ENCODE results near the gene CASS4. TPM values are rescaled to one million over a fixed set of nuclear protein-coding genes. Genes with fewer than 3 reads are reported as not detected.

Gene CASS4
- total RNA-seq, 1 experiment from 2014 or later: 0.17 TPM

- Histone ChIP-seq H3K9ac (ENCODE audit: low read length) (no peak overlapping the region), H3K79me2 (ENCODE audit: insufficient read depth, low read length) (peaks cover 22% of the 10 kb centered on the region; the same call in 1 of the 2 replicates), H3K4me3 (replicated peaks in 1 of 2; ENCODE audit: low read depth in 1 of 2, low read length in 2 of 2) (no peak overlapping the region), H2AFZ (ENCODE audit: low read depth, low read length, poor library complexity, severe bottlenecking) (no peak overlapping the region), H4K20me1 (ENCODE audit: insufficient read depth) (no peaks in the 10 kb centered on the region), H3K9me3 (ENCODE audit: control insufficient read depth in 1 of 2, insufficient read depth in 1 of 2, low read depth in 1 of 2, low read length in 2 of 2) (no peaks in the 10 kb centered on the region), H3K27ac (ENCODE audit: low read depth, low read length) (no peak overlapping the region), H3K4me1 (ENCODE audit: control insufficient read depth in 1 of 2, insufficient read depth in 2 of 2, low read length in 2 of 2) (no peaks in the 10 kb centered on the region), H3K4me2 (ENCODE audit: low read length) (no peak overlapping the region), H3K9me2 (ENCODE audit: insufficient read depth) (no peaks in the 10 kb centered on the region), H3K27me3 (ENCODE audit: insufficient read depth, low read length) (no peaks in the 10 kb centered on the region), H3K36me3 (ENCODE audit: control insufficient read depth in 1 of 2, insufficient read depth in 2 of 2, low read length in 2 of 2) (peaks cover 13 to 28% of the 10 kb centered on the region in 2 experiments; a peak in 3 of 4 replicates)
- POLR2A ChIA-PET: no interaction called here
- CTCF ChIA-PET: no interaction called here
- no peak for ATAC-seq
- RAD21 ChIA-PET (ENCODE audit: low non-redundant PET in 1 of 2, low total read pairs in 2 of 2, uncharacterized antibody in 2 of 2, unreplicated experiment in 2 of 2): no interaction called here
- intact Hi-C loops (cut with micrococcal nuclease): no loop called here
- TF ChIP-seq FOSL1 (IDR thresholded peaks at IDR 0.05; ENCODE audit: low read depth) (no peak), MAX (IDR thresholded peaks at IDR 0.05) (no peak), EZH2 (IDR thresholded peaks at IDR 0.05) (no peak), EZH2phosphoT487 (IDR thresholded peaks at IDR 0.05; ENCODE audit: borderline replicate concordance) (no peak), YY1 (IDR thresholded peaks at IDR 0.05; ENCODE audit: extremely low read depth, insufficient replicate concordance, low read depth, low read length) (no peak), JUND (IDR thresholded peaks at IDR 0.05) (no peak), CBX3 (IDR thresholded peaks at IDR 0.05; ENCODE audit: low read depth) (no peak), CEBPB (IDR thresholded peaks at IDR 0.05; ENCODE audit: low read depth) (no peak), ZNF274 (IDR thresholded peaks at IDR 0.05; ENCODE audit: low read depth, low read length) (no peak), SIN3A (IDR thresholded peaks at IDR 0.05; ENCODE audit: low read depth) (no peak)
- no peak for DNase-seq (ENCODE audit: low read depth, low spot score)
- BruUV-seq (replicated peaks): no TSS peak
Observed at GRCh38 chr20:56487216-56487615, 75.2 kb downstream of the CASS4 start.

GRCh38 chr20:56488566-56488965 is 76.5 kb downstream of the CASS4 start:
- ChIA-PET RAD21 (ENCODE audit: low non-redundant PET in 1 of 2, low total read pairs in 2 of 2, uncharacterized antibody in 2 of 2, unreplicated experiment in 2 of 2) (no interaction called here), CTCF (no interaction called here), POLR2A (no interaction called here)
- peaks cover 13 to 26% of the 10 kb centered on the region in 2 experiments; a peak in 3 of 4 replicates for H3K36me3 ChIP-seq (ENCODE audit: control insufficient read depth in 1 of 2, insufficient read depth in 2 of 2, low read length in 2 of 2)
- peaks cover 22% of the 10 kb centered on the region; the same call in 1 of the 2 replicates for H3K79me2 ChIP-seq (ENCODE audit: insufficient read depth, low read length)
- no peaks in the 10 kb centered on the region for H4K20me1 ChIP-seq (ENCODE audit: insufficient read depth)
- TF ChIP-seq EZH2phosphoT487 (IDR thresholded peaks at IDR 0.05; ENCODE audit: borderline replicate concordance) (no peak), REST (IDR thresholded peaks at IDR 0.05; ENCODE audit: low read depth) (no peak), CBX3 (IDR thresholded peaks at IDR 0.05; ENCODE audit: low read depth) (no peak), SP1 (IDR thresholded peaks at IDR 0.05; ENCODE audit: low read depth) (no peak), YY1 (IDR thresholded peaks at IDR 0.05; ENCODE audit: extremely low read depth, insufficient replicate concordance, low read depth, low read length) (no peak), EZH2 (IDR thresholded peaks at IDR 0.05) (no peak), ZFX (IDR thresholded peaks at IDR 0.05) (no peak), TCF7L2 (IDR thresholded peaks at IDR 0.05; ENCODE audit: borderline replicate concordance, extremely low read depth, insufficient read depth, insufficient read length) (no peak), SIN3A (IDR thresholded peaks at IDR 0.05; ENCODE audit: low read depth) (no peak), ELF1 (IDR thresholded peaks at IDR 0.05; ENCODE audit: borderline replicate concordance, low read depth) (no peak), MAX (IDR thresholded peaks at IDR 0.05) (no peak), EGR1 (IDR thresholded peaks at IDR 0.05; ENCODE audit: low read depth) (no peak), RAD21 (IDR thresholded peaks at IDR 0.05; ENCODE audit: low read depth) (no peak), FOSL1 (IDR thresholded peaks at IDR 0.05; ENCODE audit: low read depth) (no peak), ATF3 (IDR thresholded peaks at IDR 0.05) (no peak), SRF (IDR thresholded peaks at IDR 0.05; ENCODE audit: low read depth) (no peak)
- intact Hi-C loops (cut with micrococcal nuclease): no loop called here
- no peak overlapping the region for H3K27ac ChIP-seq (ENCODE audit: low read depth, low read length)
- H3K27me3 ChIP-seq (ENCODE audit: insufficient read depth, low read length): no peaks in the 10 kb centered on the region
- no peak for ATAC-seq
- H2AFZ ChIP-seq (ENCODE audit: low read depth, low read length, poor library complexity, severe bottlenecking): no peak overlapping the region
- H3K4me2 ChIP-seq (ENCODE audit: low read length): no peak overlapping the region
- BruUV-seq (replicated peaks): no TSS peak
- H3K9me2 ChIP-seq (ENCODE audit: insufficient read depth): no peaks in the 10 kb centered on the region
- no peak for DNase-seq (ENCODE audit: low read depth, low spot score)
- no peaks in the 10 kb centered on the region for H3K4me1 ChIP-seq (ENCODE audit: control insufficient read depth in 1 of 2, insufficient read depth in 2 of 2, low read length in 2 of 2)
- no peak overlapping the region for H3K4me3 ChIP-seq (replicated peaks in 1 of 2; ENCODE audit: low read depth in 1 of 2, low read length in 2 of 2)
- no peak overlapping the region for H3K9ac ChIP-seq (ENCODE audit: low read length)
- no peaks in the 10 kb centered on the region for H3K9me3 ChIP-seq (ENCODE audit: control insufficient read depth in 1 of 2, insufficient read depth in 1 of 2, low read depth in 1 of 2, low read length in 2 of 2)

All from HCT116 (cell line).